GOT3 (cell line): ENCODE results near the gene TSPOAP1.

Experiments used
- DNase-seq: peaks from one replicate; lab custom pipeline; 2025; ENCODE audit warnings: mixed read lengths; lab: John Stamatoyannopoulos, UW

Gene TSPOAP1

GRCh38 chr17:58262149-58262548 lies 66.4 kb downstream of the TSPOAP1 start:
- no peak for DNase-seq

- no peak for DNase-seq
These were observed 73.8 kb downstream of the TSPOAP1 start for GRCh38 chr17:58254803-58255202.

GRCh38 chr17:58253082-58253481 lies 75.5 kb downstream of the TSPOAP1 start:
- no peak for DNase-seq

GRCh38 chr17:58252141-58252540 lies 76.5 kb downstream of the TSPOAP1 start:
- no peak for DNase-seq
